HepG2 (cell line): ENCODE results near the gene TRIM28. TPM values are rescaled to one million over a fixed set of nuclear protein-coding genes. Genes with fewer than 3 reads are reported as not detected.

ENCODE experiments used
- AHDC1 ChIP-seq: sonication (generic); formaldehyde crosslinking; IDR thresholded peaks from 2 replicates; pipeline ENCODE4 v1.5.1; 2020; ENCODE audit warnings: mild to moderate bottlenecking, missing genetic modification reagents, borderline replicate concordance
- CTCF ChIP-seq: sonication (generic); formaldehyde crosslinking; IDR thresholded peaks from 2 replicates; pipeline ENCODE4 v1.5.0; 2020; ENCODE audit warnings: mild to moderate bottlenecking, missing genetic modification reagents, moderate library complexity
- HIC2 ChIP-seq: sonication (generic); formaldehyde crosslinking; IDR thresholded peaks from 2 replicates; pipeline ENCODE4 v1.9.0; 2022; ENCODE audit warnings: low read depth, missing genetic modification reagents
- HMGXB4 ChIP-seq, 2 experiments: sonication (generic) in 1 of 2; formaldehyde crosslinking in 1 of 2; IDR thresholded peaks; 2 replicates each; pipeline versions ENCODE4 v1.4.0 to v1.6.1; 2018 to 2020; ENCODE audit warnings: missing genetic modification reagents in 2 of 2, borderline replicate concordance in 1 of 2, low read depth in 1 of 2, mild to moderate bottlenecking in 1 of 2, missing biosample characterization in 1 of 2
- HNF4A ChIP-seq: sonication (generic); formaldehyde crosslinking; IDR thresholded peaks from 2 replicates; pipeline ENCODE4 v1.4.0; 2020; ENCODE audit warnings: missing genetic modification reagents
- HNRNPH1 ChIP-seq: fragments of 200-400 bp; formaldehyde crosslinking; optimal IDR thresholded peaks from 2 replicates; pipeline ENCODE3; 2017; ENCODE audit warnings: mild to moderate bottlenecking, low read depth, low read length
- RARG ChIP-seq: sonication (generic); formaldehyde crosslinking; IDR thresholded peaks from 2 replicates; pipeline ENCODE4 v1.4.0; 2020; ENCODE audit warnings: low read depth, mild to moderate bottlenecking, missing genetic modification reagents
- SIX1 ChIP-seq: sonication (generic); formaldehyde crosslinking; IDR thresholded peaks from 2 replicates; pipeline ENCODE4 v1.4.0; 2020; ENCODE audit warnings: missing genetic modification reagents, borderline replicate concordance
- SMARCE1 ChIP-seq: fragments of 450-650 bp; IDR thresholded peaks from 2 replicates; pipeline ENCODE4 v1.6.1; 2017; ENCODE audit warnings: borderline replicate concordance
- TARDBP ChIP-seq: sonication (generic); formaldehyde crosslinking; IDR thresholded peaks from 2 replicates; pipeline ENCODE4 v1.8.0; 2022; ENCODE audit warnings: mild to moderate bottlenecking, missing genetic modification reagents
- ZFP91 ChIP-seq: sonication (generic); formaldehyde crosslinking; IDR thresholded peaks from 2 replicates; pipeline ENCODE4 v1.9.0; 2022; ENCODE audit warnings: missing genetic modification reagents, mild to moderate bottlenecking, borderline replicate concordance
- ZNF331 ChIP-seq: sonication (generic); formaldehyde crosslinking; IDR thresholded peaks from 2 replicates; pipeline ENCODE4 v1.4.0; 2020; ENCODE audit warnings: missing genetic modification reagents
- ZNF432 ChIP-seq: sonication (generic); formaldehyde crosslinking; IDR thresholded peaks from 2 replicates; pipeline ENCODE4 v1.5.0; 2020; ENCODE audit warnings: missing genetic modification reagents, mild to moderate bottlenecking, borderline replicate concordance
- ZNF781 ChIP-seq: sonication (generic); formaldehyde crosslinking; IDR thresholded peaks from 2 replicates; pipeline ENCODE4 v1.5.1; 2020; ENCODE audit warnings: borderline replicate concordance, mild to moderate bottlenecking, missing genetic modification reagents; ENCODE audit errors: not compliant biosample characterization
- polyA plus RNA-seq, 8 experiments: library from polyadenylated mRNA; depleted of rRNA in 3 of 8; stranded (reverse) in 7 of 8; unstranded in 1 of 8; fragments of >200 nt; fragmentation: Illumina TruSeq in 4 of 8; extraction: Trizol in 4 of 8; gene quantifications; 2 replicates each; pipeline versions ENCODE4 v1.2.1 to v1.2.3, GENCODE V29; 2011 to 2016; ENCODE audit warnings: low read depth in 4 of 8, missing spikeins in 1 of 8, mixed read lengths in 1 of 8; ENCODE audit not compliant: insufficient read depth in 1 of 8
- total RNA-seq, 5 experiments: library from RNA; depleted of rRNA; stranded (reverse); fragments of >200 nt; fragmentation: Illumina TruSeq; extraction: Trizol; gene quantifications; 2 replicates each; pipeline ENCODE4 v1.2.3, GENCODE V29; 2016; ENCODE audit warnings: low read depth in 1 of 5

Gene TRIM28
- total and polyA plus RNA-seq, 2 of the 13 experiments (the other 11 are each of a cell fraction or from before 2014, with no cell fraction given), result 361 to 439 TPM

- 0 out of 2 replicates have a peak, but pooled peaks have one; percentile 41 for TF ChIP-seq AHDC1 (CRISPR knock-in tag)
- peak; percentile 51; the same call in 1 of the 2 replicates for TF ChIP-seq HIC2 (CRISPR knock-in tag)
- peak; percentile 58; the same call in 1 of the 2 replicates for TF ChIP-seq TARDBP
- 0 out of 2 replicates have a peak, but pooled peaks have one; percentile 9 for TF ChIP-seq ZFP91 (CRISPR knock-in tag)
- no peak for TF ChIP-seq ZNF432 (CRISPR knock-in tag)
- 0 out of 4 replicates have a peak, but pooled peaks of 1 of the 2 experiments have one; percentile 6 for TF ChIP-seq HMGXB4 (CRISPR knock-in tag; IDR thresholded peaks at IDR 0.05; ENCODE audit: borderline replicate concordance in 1 of 2, low read depth in 1 of 2)
- peak; percentile 98 for TF ChIP-seq SIX1
- TF ChIP-seq SMARCE1, result no peak
- no peak for TF ChIP-seq RARG (CRISPR knock-in tag)
- TF ChIP-seq ZNF331 (CRISPR knock-in tag), result 0 out of 2 replicates have a peak, but pooled peaks have one; percentile 19
- peak; percentile 82 for TF ChIP-seq HNF4A (CRISPR knock-in tag)
- TF ChIP-seq HNRNPH1, result no peak
- TF ChIP-seq ZNF781, result no peak
- no peak for TF ChIP-seq CTCF
Measured at GRCh38 chr19:58510084-58510862, 33.6 kb upstream of the TRIM28 start (continued).
